ENCODE data around the gene STAC3.

STAC3 gene

GRCh38 chr12:57243521-57244311 lies 7.3 kb downstream of the STAC3 start:
- Histone ChIP-seq H3K79me2 (ENCODE audit: low read length) (no peaks in the 10 kb centered on the region), H3K27ac (ENCODE audit: low read length) (no peak overlapping the region), H3K4me3 (ENCODE audit: low read length) (peak overlapping the region; percentile 91), H3K4me2 (ENCODE audit: low read length) (peak overlapping the region; percentile 100), H2AFZ (ENCODE audit: low read depth, low read length) (no peak overlapping the region), H3K4me1 (ENCODE audit: low read length) (peaks cover 30% of the 10 kb centered on the region), H3K27me3 (ENCODE audit: low read depth, low read length) (peaks cover 26% of the 10 kb centered on the region), H3K36me3 (replicated peaks; ENCODE audit: low read depth, low read length) (no peaks in the 10 kb centered on the region), H4K20me1 (ENCODE audit: insufficient read depth, low read length) (no peaks in the 10 kb centered on the region), H3K9ac (ENCODE audit: low read length) (peak overlapping the region; percentile 75), H3K9me3 (ENCODE audit: insufficient read depth, low read length) (no peaks in the 10 kb centered on the region)
- TF ChIP-seq CTCF (IDR thresholded peaks at IDR 0.05; ENCODE audit: low read depth, low read length) (peak; percentile 80), EZH2phosphoT487 (IDR thresholded peaks at IDR 0.05; ENCODE audit: low read depth) (no peak)

GRCh38 chr12:57242691-57243454 lies 8.1 kb downstream of the STAC3 start:
- Histone ChIP-seq H3K27me3 (ENCODE audit: low read depth, low read length) (peaks cover 26% of the 10 kb centered on the region), H3K4me3 (ENCODE audit: low read length) (peak overlapping the region; percentile 91)

GRCh38 chr12:57242329-57242690 lies 8.7 kb downstream of the STAC3 start:
- TF ChIP-seq EZH2phosphoT487 (IDR thresholded peaks at IDR 0.05; ENCODE audit: low read depth) (no peak), CTCF (IDR thresholded peaks at IDR 0.05; ENCODE audit: low read depth, low read length) (no peak)
- peak overlapping the region; percentile 100 for H3K4me2 ChIP-seq (ENCODE audit: low read length)
- H3K9ac ChIP-seq (ENCODE audit: low read length): peak overlapping the region; percentile 75; the same call in 1 of the 2 replicates
- peaks cover 35% of the 10 kb centered on the region for H3K4me1 ChIP-seq (ENCODE audit: low read length)
- no peaks in the 10 kb centered on the region; the same call in 1 of the 2 replicates for H4K20me1 ChIP-seq (ENCODE audit: insufficient read depth, low read length)
- no peaks in the 10 kb centered on the region for H3K9me3 ChIP-seq (ENCODE audit: insufficient read depth, low read length)
- H3K27ac ChIP-seq (ENCODE audit: low read length): no peak overlapping the region
- H3K27me3 ChIP-seq (ENCODE audit: low read depth, low read length): peaks cover 30% of the 10 kb centered on the region
- H3K4me3 ChIP-seq (ENCODE audit: low read length): peak overlapping the region; percentile 91
- no peaks in the 10 kb centered on the region for H3K79me2 ChIP-seq (ENCODE audit: low read length)
- H2AFZ ChIP-seq (ENCODE audit: low read depth, low read length): no peak overlapping the region
- no peaks in the 10 kb centered on the region for H3K36me3 ChIP-seq (replicated peaks; ENCODE audit: low read depth, low read length)

More at GRCh38 chr12:57242691-57243454, 8.1 kb downstream of the STAC3 start:
- Histone ChIP-seq H3K9ac (ENCODE audit: low read length) (peak overlapping the region; percentile 75), H2AFZ (ENCODE audit: low read depth, low read length) (no peak overlapping the region), H3K36me3 (replicated peaks; ENCODE audit: low read depth, low read length) (no peaks in the 10 kb centered on the region), H3K4me2 (ENCODE audit: low read length) (peak overlapping the region; percentile 100), H4K20me1 (ENCODE audit: insufficient read depth, low read length) (no peaks in the 10 kb centered on the region), H3K9me3 (ENCODE audit: insufficient read depth, low read length) (no peaks in the 10 kb centered on the region), H3K27ac (ENCODE audit: low read length) (no peak overlapping the region), H3K79me2 (ENCODE audit: low read length) (no peaks in the 10 kb centered on the region), H3K4me1 (ENCODE audit: low read length) (peaks cover 30% of the 10 kb centered on the region)
- TF ChIP-seq EZH2phosphoT487 (IDR thresholded peaks at IDR 0.05; ENCODE audit: low read depth) (no peak), CTCF (IDR thresholded peaks at IDR 0.05; ENCODE audit: low read depth, low read length) (peak; percentile 78)
